ENCODE results near the gene LPP.

LPP gene

DNA sequence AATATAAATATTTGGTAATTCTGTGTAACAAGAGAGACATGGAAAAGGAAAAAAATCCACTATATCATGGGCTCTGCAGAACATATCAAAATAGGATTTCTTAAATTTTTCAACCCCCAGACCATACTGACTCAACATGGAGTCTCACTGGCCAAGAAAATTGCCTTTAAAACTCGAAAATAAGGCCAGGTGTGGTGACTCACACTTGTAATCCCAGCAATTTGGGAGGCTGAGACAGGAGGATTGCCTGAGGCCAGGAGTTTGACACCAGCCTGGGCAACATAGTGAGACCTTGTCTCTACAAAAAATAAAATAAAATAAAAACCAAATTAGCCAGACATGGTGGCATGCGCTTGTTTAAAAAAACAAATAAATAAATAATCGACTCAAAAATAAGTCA, 723.4 kb downstream of the LPP start:
- Histone ChIP-seq H3K4me2 (ENCODE audit: low read length) (no peak overlapping the region), H3K36me3 (ENCODE audit: insufficient read depth, low read length) (no peaks in the 10 kb centered on the region), H3K27ac (ENCODE audit: low read depth, low read length, poor library complexity, severe bottlenecking) (no peak overlapping the region), H3F3A (ENCODE audit: insufficient read depth, low read length) (no peaks in the 10 kb centered on the region), H3K27me3 (ENCODE audit: insufficient read depth, low read length) (no peaks in the 10 kb centered on the region), H3K9me2 (ENCODE audit: low read depth, low read length) (no peaks in the 10 kb centered on the region; the same call in 1 of the 2 replicates), H3K4me3 (ENCODE audit: low read depth, low read length, poor library complexity, severe bottlenecking) (no peak overlapping the region), H3K9me3 (ENCODE audit: low read length) (no peaks in the 10 kb centered on the region), H3K9ac (ENCODE audit: low read length) (no peak overlapping the region), H2AFZ (ENCODE audit: low read length) (no peak overlapping the region), H4K20me1 (ENCODE audit: insufficient read depth, low read length) (no peaks in the 10 kb centered on the region), H3K79me2 (ENCODE audit: insufficient read depth, low read length) (no peaks in the 10 kb centered on the region), H3K4me1 (ENCODE audit: insufficient read depth, low read length, severe bottlenecking) (no peaks in the 10 kb centered on the region)
- TF ChIP-seq, protein P1, sequence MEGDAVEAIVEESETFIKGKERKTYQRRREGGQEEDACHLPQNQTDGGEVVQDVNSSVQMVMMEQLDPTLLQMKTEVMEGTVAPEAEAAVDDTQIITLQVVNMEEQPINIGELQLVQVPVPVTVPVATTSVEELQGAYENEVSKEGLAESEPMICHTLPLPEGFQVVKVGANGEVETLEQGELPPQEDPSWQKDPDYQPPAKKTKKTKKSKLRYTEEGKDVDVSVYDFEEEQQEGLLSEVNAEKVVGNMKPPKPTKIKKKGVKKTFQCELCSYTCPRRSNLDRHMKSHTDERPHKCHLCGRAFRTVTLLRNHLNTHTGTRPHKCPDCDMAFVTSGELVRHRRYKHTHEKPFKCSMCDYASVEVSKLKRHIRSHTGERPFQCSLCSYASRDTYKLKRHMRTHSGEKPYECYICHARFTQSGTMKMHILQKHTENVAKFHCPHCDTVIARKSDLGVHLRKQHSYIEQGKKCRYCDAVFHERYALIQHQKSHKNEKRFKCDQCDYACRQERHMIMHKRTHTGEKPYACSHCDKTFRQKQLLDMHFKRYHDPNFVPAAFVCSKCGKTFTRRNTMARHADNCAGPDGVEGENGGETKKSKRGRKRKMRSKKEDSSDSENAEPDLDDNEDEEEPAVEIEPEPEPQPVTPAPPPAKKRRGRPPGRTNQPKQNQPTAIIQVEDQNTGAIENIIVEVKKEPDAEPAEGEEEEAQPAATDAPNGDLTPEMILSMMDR (IDR thresholded peaks at IDR 0.05; ENCODE audit: low read length) = no peak
- no peak for TF ChIP-seq EZH2 (IDR thresholded peaks at IDR 0.05; ENCODE audit: borderline replicate concordance, low read length)

DNA sequence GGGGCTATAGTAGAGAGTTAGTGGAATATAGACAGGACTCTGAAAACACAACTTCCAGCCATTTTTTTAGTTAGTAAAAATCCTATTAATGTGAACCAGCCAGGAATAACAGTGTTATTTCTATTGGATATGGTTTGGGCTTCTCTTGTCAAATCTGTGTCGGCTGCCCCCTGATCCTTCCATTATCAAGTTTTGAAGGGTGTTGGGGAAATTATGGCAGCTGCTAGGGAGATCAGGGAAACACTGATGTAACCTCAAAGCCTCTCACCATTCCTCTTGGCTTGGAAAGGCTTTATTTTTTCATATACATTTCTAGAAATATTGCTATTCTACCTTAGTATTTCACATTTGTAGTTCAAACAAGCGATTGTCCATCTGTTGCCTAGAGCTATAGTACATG, 724.1 kb downstream of the LPP start:
- Histone ChIP-seq H3K9me3 (ENCODE audit: low read length) (no peaks in the 10 kb centered on the region), H3K4me1 (ENCODE audit: insufficient read depth, low read length, severe bottlenecking) (no peaks in the 10 kb centered on the region), H3K4me3 (ENCODE audit: low read depth, low read length, poor library complexity, severe bottlenecking) (no peak overlapping the region), H3K4me2 (ENCODE audit: low read length) (no peak overlapping the region), H2AFZ (ENCODE audit: low read length) (no peak overlapping the region), H3K9ac (ENCODE audit: low read length) (no peak overlapping the region), H3F3A (ENCODE audit: insufficient read depth, low read length) (no peaks in the 10 kb centered on the region), H3K79me2 (ENCODE audit: insufficient read depth, low read length) (no peaks in the 10 kb centered on the region), H3K27ac (ENCODE audit: low read depth, low read length, poor library complexity, severe bottlenecking) (no peak overlapping the region), H3K9me2 (ENCODE audit: low read depth, low read length) (no peaks in the 10 kb centered on the region; the same call in 1 of the 2 replicates), H4K20me1 (ENCODE audit: insufficient read depth, low read length) (no peaks in the 10 kb centered on the region), H3K36me3 (ENCODE audit: insufficient read depth, low read length) (no peaks in the 10 kb centered on the region), H3K27me3 (ENCODE audit: insufficient read depth, low read length) (no peaks in the 10 kb centered on the region)
- no peak for TF ChIP-seq EZH2 (IDR thresholded peaks at IDR 0.05; ENCODE audit: borderline replicate concordance, low read length)
- TF ChIP-seq, protein P1 (IDR thresholded peaks at IDR 0.05; ENCODE audit: low read length) = no peak

DNA sequence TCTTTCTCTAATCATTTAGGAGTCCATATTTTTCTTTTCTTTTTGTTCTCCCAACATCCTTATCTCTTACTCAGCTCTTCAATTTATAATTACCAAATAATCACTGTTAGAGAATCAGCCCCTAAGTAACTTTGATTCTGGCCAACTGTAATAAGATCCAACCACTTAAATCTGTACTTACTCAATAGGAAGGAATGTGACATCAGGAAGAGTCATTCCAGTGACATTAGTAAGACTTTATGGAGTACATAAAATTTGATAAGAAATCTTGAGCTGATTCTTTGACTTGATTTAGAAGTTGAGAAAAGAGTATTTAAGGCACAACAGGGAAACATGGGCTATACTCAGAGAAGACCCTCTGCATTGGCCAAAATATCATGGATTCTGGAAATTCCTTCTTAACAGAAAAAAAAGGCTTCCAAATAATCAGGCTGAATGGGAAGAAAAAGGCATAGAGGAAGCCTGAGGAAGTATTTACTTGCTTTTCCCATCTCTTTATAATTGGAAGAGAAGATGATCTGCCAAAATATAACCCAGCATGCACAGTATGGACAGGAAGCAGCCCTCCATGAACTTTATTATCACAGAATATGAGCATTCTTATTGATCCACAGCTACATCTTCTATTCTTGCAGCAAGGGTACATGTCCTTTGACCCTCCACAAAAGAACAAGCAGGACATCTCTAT, 728.1 kb downstream of the LPP start:
- no peaks in the 10 kb centered on the region for H4K20me1 ChIP-seq (ENCODE audit: insufficient read depth, low read length)

More for the DNA sequence above, 728.1 kb downstream of the LPP start:
- Histone ChIP-seq H3K9me3 (ENCODE audit: low read length) (no peaks in the 10 kb centered on the region), H2AFZ (ENCODE audit: low read length) (no peak overlapping the region), H3K4me2 (ENCODE audit: low read length) (no peak overlapping the region), H3K36me3 (ENCODE audit: insufficient read depth, low read length) (no peaks in the 10 kb centered on the region), H3K4me1 (ENCODE audit: insufficient read depth, low read length, severe bottlenecking) (no peaks in the 10 kb centered on the region), H3K9ac (ENCODE audit: low read length) (no peak overlapping the region), H3F3A (ENCODE audit: insufficient read depth, low read length) (no peaks in the 10 kb centered on the region), H3K27me3 (ENCODE audit: insufficient read depth, low read length) (no peaks in the 10 kb centered on the region), H3K4me3 (ENCODE audit: low read depth, low read length, poor library complexity, severe bottlenecking) (no peak overlapping the region), H3K27ac (ENCODE audit: low read depth, low read length, poor library complexity, severe bottlenecking) (no peak overlapping the region), H3K79me2 (ENCODE audit: insufficient read depth, low read length) (no peaks in the 10 kb centered on the region), H3K9me2 (ENCODE audit: low read depth, low read length) (no peaks in the 10 kb centered on the region; the same call in 1 of the 2 replicates)
- no peak for TF ChIP-seq EZH2 (IDR thresholded peaks at IDR 0.05; ENCODE audit: borderline replicate concordance, low read length)
- TF ChIP-seq, protein P1 (IDR thresholded peaks at IDR 0.05; ENCODE audit: low read length) = no peak
